Neural cell (in vitro differentiated cells): ENCODE data around the gene CSK. TPM values are rescaled to one million over a fixed set of nuclear protein-coding genes. Genes with fewer than 3 reads are reported as not detected.

Experiments used
- H2AFZ ChIP-seq: fragments of 200-600, 300-800 bp; sonication (generic), shearing (Covaris generic); 2 replicates; pipeline ENCODE4 v1.6.0; 2014; ENCODE audit warnings: low read depth, mild to moderate bottlenecking, antibody characterized with exemption, low read length, moderate library complexity
- H3F3A ChIP-seq: fragments of 200-600 bp; shearing (Covaris generic); 2 replicates; pipeline ENCODE4 v1.6.1; 2016; ENCODE audit warnings: mild to moderate bottlenecking, moderate library complexity, mixed read lengths, antibody characterized with exemption, low read length; ENCODE audit not compliant: insufficient read depth, poor library complexity, severe bottlenecking
- H3K27ac ChIP-seq: fragments of 200-600, 300-800 bp; sonication (generic), shearing (Covaris generic); 2 replicates; pipeline ENCODE4 v1.5.1; 2014; ENCODE audit warnings: mild to moderate bottlenecking, low read length, moderate library complexity
- H3K27me3 ChIP-seq: fragments of 300-800, 200-600 bp; sonication (generic), shearing (Covaris generic); 2 replicates; pipeline ENCODE4 v1.6.0; 2014; ENCODE audit warnings: mild to moderate bottlenecking, low read depth, low read length, moderate library complexity; ENCODE audit not compliant: insufficient read depth
- H3K36me3 ChIP-seq: fragments of 300-800, 200-600 bp; sonication (generic), shearing (Covaris generic); 2 replicates; pipeline ENCODE4 v1.5.1; 2014; ENCODE audit warnings: mild to moderate bottlenecking, antibody characterized with exemption, low read length, moderate library complexity; ENCODE audit not compliant: insufficient read depth
- H3K4me2 ChIP-seq: fragments of 300-800, 200-600 bp; sonication (generic), shearing (Covaris generic); 2 replicates; pipeline ENCODE4 v1.6.0; 2014; ENCODE audit warnings: mild to moderate bottlenecking, low read length
- H3K4me3 ChIP-seq: fragments of 300-800, 200-600 bp; sonication (generic), shearing (Covaris generic); 2 replicates; pipeline ENCODE4 v1.5.1; 2014; ENCODE audit warnings: mild to moderate bottlenecking, low read length, moderate library complexity
- H3K79me2 ChIP-seq: fragments of 200-600 bp; shearing (Covaris generic); replicated peaks from 2 replicates; pipeline ENCODE4 v1.6.0; 2014; ENCODE audit warnings: mild to moderate bottlenecking, low read length, moderate library complexity; ENCODE audit not compliant: insufficient read depth
- H3K9ac ChIP-seq: fragments of 300-800, 200-600 bp; sonication (generic), shearing (Covaris generic); 2 replicates; pipeline ENCODE4 v1.6.1; 2016; ENCODE audit warnings: mild to moderate bottlenecking, low read length, mixed read lengths
- H3K9me2 ChIP-seq: fragments of 200-600 bp; shearing (Covaris generic); 2 replicates; pipeline ENCODE4 v1.6.1; 2016; ENCODE audit warnings: mild to moderate bottlenecking, low read length, mixed read lengths; ENCODE audit not compliant: insufficient read depth
- H3K9me3 ChIP-seq: fragments of 200-600, 300-800 bp; sonication (generic), shearing (Covaris generic); 2 replicates; pipeline ENCODE4 v1.6.1; 2016; ENCODE audit warnings: mild to moderate bottlenecking, mixed run types, low read length, moderate library complexity, mixed read lengths
- H4K20me1 ChIP-seq: fragments of 200-600 bp; shearing (Covaris generic); 2 replicates; pipeline ENCODE4 v1.6.1; 2016; ENCODE audit warnings: mild to moderate bottlenecking, mixed run types; ENCODE audit not compliant: insufficient read depth
- CTCF ChIP-seq: fragments of 450-650 bp; IDR thresholded peaks from 2 replicates; pipeline ENCODE4 v1.5.1; 2014; ENCODE audit warnings: antibody characterized with exemption, mild to moderate bottlenecking, moderate library complexity; ENCODE audit not compliant: poor library complexity, severe bottlenecking
- EP300 ChIP-seq: fragments of 450-650 bp; conservative IDR thresholded peaks from 2 replicates; pipeline ENCODE4 v1.6.1; 2014; ENCODE audit warnings: antibody characterized with exemption, mild to moderate bottlenecking, moderate library complexity; ENCODE audit not compliant: poor library complexity, severe bottlenecking
- EZH2 ChIP-seq: fragments of 200-600, 300-800 bp; shearing (Covaris generic), sonication (generic); IDR thresholded peaks from 2 replicates; pipeline ENCODE4 v1.6.1; 2014; ENCODE audit warnings: antibody characterized with exemption, low read length, borderline replicate concordance, mild to moderate bottlenecking; ENCODE audit not compliant: insufficient read depth, poor library complexity, severe bottlenecking
- MXI1 ChIP-seq: fragments of 450-650 bp; conservative IDR thresholded peaks from 2 replicates; pipeline ENCODE4 v1.6.1; 2014; ENCODE audit warnings: antibody characterized with exemption, mild to moderate bottlenecking; ENCODE audit not compliant: poor library complexity, severe bottlenecking
- POLR2AphosphoS5 ChIP-seq: IDR thresholded peaks from 2 replicates; pipeline ENCODE4 v1.6.1; 2012
- RAD21 ChIP-seq: fragments of 450-650 bp; conservative IDR thresholded peaks from 2 replicates; pipeline ENCODE4 v1.6.1; 2014; ENCODE audit warnings: antibody characterized with exemption, mild to moderate bottlenecking, moderate library complexity
- REST ChIP-seq: IDR thresholded peaks from 2 replicates; pipeline ENCODE4 v1.6.1; 2012; ENCODE audit warnings: borderline replicate concordance
- SMC3 ChIP-seq: fragments of 450-650 bp; conservative IDR thresholded peaks from 2 replicates; pipeline ENCODE4 v1.6.1; 2014; ENCODE audit warnings: antibody characterized with exemption, mild to moderate bottlenecking, moderate library complexity; ENCODE audit not compliant: poor library complexity
- TAF1 ChIP-seq: IDR thresholded peaks from 2 replicates; pipeline ENCODE4 v1.6.1; 2012; ENCODE audit warnings: low read depth
- polyA plus RNA-seq: library from polyadenylated mRNA; depleted of rRNA; stranded (reverse); fragments of >200 nt; gene quantifications from 2 replicates; pipeline ENCODE4 v1.2.3, GENCODE V29; 2014

Gene CSK
- polyA plus RNA-seq, 1 donor from 2014 or later = 45.5 TPM

- TF ChIP-seq CTCF (no peak), SMC3 (no peak), EZH2 (no peak)
- Histone ChIP-seq H2AFZ (no peak overlapping the region), H3K4me2 (no peak overlapping the region), H3K9me3 (no peaks in the 10 kb centered on the region), H3F3A (no peaks in the 10 kb centered on the region), H3K4me3 (no peak overlapping the region), H3K27ac (no peak overlapping the region), H3K36me3 (no peaks in the 10 kb centered on the region), H3K9me2 (no peaks in the 10 kb centered on the region), H4K20me1 (peaks cover 1% of the 10 kb centered on the region), H3K27me3 (no peaks in the 10 kb centered on the region), H3K9ac (no peak overlapping the region), H3K79me2 (peaks cover 12% of the 10 kb centered on the region)
Measured at GRCh38 chr15:74778599-74778970, 3.3 kb upstream of the CSK start.

- H2AFZ ChIP-seq = no peak overlapping the region
- H3K9me3 ChIP-seq = no peaks in the 10 kb centered on the region
- no peak overlapping the region for H3K27ac ChIP-seq
- H3F3A ChIP-seq = no peaks in the 10 kb centered on the region
- TF ChIP-seq MXI1 (no peak), TAF1 (no peak), RAD21 (no peak), EP300 (no peak), SMC3 (no peak), REST (no peak), POLR2AphosphoS5 (no peak), CTCF (no peak), EZH2 (no peak)
- no peak overlapping the region for H3K4me2 ChIP-seq
- no peak overlapping the region for H3K9ac ChIP-seq
- no peaks in the 10 kb centered on the region for H3K9me2 ChIP-seq
- no peak overlapping the region for H3K4me3 ChIP-seq
- H4K20me1 ChIP-seq = peaks cover 5% of the 10 kb centered on the region
- H3K79me2 ChIP-seq = peaks cover 19% of the 10 kb centered on the region
- no peaks in the 10 kb centered on the region for H3K36me3 ChIP-seq
- H3K27me3 ChIP-seq = no peaks in the 10 kb centered on the region
Measured at GRCh38 chr15:74779162-74779648, 2.7 kb upstream of the CSK start.
